Loucy (cell line): Measurements from ENCODE around the gene HK1.

Experiments
- CTCF ChIP-seq: fragments of 200-600 bp; sonication (generic); conservative IDR thresholded peaks from 2 replicates; pipeline ENCODE4 v1.5.1; 2014; ENCODE audit warnings: mild to moderate bottlenecking, antibody characterized with exemption, low read length
- EZH2phosphoT487 ChIP-seq: fragments of 200-600 bp; IDR thresholded peaks from 2 replicates; pipeline ENCODE4 v1.6.1; 2018; ENCODE audit warnings: antibody characterized with exemption, mild to moderate bottlenecking, moderate library complexity, borderline replicate concordance

GRCh38 chr10:69377191-69377590 is 98.9 kb downstream of the HK1 start:
- TF ChIP-seq CTCF: no peak
- no peak for TF ChIP-seq EZH2phosphoT487
